GM19193 (cell line): ENCODE data around the gene ZG16B.

Source experiments
- POLR2A ChIP-seq: IDR thresholded peaks from 4 replicates; pipeline ENCODE4 v1.6.1; 2011; ENCODE audit not compliant: insufficient read depth, insufficient read length; ENCODE audit errors: extremely low read depth

ZG16B gene

GRCh38 chr16:2843526-2843925 lies 13.4 kb downstream of the ZG16B start:
- no peak for TF ChIP-seq POLR2A

GRCh38 chr16:2845116-2845515 lies 15.0 kb downstream of the ZG16B start:
- no peak for TF ChIP-seq POLR2A

DNA sequence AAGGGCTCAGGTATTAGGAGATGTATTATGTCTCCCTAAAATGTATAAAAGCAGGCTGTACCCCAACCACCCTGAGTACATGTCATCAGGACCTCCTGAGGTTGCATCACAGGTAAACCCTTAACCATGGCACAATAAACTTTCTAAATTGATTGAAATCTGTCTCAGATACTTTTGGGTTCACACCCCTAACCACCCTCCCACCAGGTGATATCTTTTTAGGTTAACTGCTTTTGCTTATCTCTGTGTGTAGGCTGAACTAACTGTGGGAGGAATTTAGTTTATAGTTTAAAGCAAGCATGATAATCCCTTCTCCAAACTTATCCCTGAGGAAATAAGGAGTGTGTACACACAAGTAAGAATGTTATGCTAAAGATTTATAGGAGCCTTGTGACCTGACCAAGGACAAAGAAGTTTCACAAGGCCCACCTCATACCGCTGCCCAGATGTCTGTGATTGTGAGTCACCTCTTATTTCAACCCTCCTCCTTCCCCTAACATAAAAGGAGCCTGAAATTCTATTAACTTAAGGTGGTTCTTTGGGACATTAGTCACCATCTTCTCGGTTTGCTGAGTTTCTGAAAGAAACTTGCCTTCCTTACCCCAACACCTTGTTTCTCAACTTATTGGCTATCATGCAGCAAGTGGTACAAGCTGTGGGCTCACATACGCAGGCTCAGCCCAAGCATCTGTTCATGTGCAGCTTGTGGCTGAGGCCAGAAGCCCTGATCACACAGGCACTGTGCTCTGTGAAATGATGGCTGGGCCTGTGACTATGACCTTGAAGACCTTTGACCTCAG lies 16.6 kb downstream of the ZG16B start:
- TF ChIP-seq POLR2A: no peak

GRCh38 chr16:2848933-2849725 lies 19.0 kb downstream of the ZG16B start:
- TF ChIP-seq POLR2A: no peak

- no peak for TF ChIP-seq POLR2A
Observed at GRCh38 chr16:2852003-2852730, 22.1 kb downstream of the ZG16B start.

DNA sequence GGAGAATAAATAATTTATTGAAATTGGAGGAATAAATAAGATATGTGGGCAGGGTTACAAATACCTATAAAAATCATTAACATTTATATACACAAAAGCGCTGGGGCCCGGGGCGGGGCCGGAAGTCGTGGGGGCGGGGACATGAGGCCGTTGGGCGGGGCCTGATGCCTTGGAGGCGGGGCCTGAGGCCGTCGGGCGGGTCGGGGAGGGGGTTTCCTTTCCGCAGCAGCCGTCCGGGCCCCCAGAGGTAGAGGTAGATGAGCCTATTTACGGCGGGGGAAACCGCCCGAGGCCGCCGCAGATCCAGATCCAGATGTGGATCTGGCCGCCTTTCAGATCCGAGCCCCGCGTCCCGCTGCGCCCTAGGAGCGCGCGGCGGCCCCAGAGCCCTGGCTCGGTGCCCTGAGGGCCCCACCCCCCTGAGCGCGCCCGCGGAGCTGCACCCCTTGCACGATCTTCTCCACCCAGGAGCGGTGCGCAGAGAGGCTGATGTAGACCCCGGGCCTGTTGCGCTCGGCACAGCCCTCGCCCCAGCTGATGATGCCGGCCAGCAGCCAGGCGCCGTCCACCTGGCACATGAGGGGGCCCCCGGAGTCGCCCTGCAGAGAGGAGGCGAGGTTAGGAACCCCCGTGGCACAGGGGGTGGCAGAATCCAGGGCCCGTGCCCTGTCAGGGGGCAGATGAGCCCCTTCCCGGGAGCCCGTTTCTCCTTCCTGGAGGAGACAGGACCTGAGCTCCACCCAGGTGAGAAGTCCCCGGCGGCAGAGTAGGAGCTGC lies 22.8 kb downstream of the ZG16B start:
- TF ChIP-seq POLR2A: no peak

DNA sequence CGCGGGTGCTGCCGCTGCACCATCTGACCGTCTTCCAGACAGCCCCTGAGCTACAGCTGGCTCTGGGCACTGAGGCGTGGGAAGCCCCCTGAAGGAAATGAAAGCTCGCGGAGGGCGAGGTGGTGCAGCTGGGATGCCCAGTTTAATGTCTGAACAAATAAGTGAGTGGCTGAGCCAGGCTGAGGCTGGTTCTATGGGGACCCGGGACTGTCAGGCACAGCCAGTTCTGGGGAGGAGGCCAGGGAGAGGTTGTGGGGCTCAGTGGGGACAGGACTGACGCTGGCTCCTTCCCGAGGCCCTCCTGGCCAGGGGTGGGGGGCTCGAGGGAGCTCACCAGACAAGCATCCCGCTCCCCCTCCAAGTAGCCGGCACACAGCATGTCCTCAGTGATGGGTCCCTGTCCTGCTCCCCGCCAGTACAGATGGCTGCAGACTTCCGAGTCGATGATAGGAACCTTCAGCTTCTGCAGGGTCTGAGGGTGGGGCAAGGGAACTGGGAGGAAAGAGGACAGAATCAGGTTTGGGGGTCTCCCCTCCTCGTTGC lies 23.5 kb downstream of the ZG16B start:
- TF ChIP-seq POLR2A: no peak

DNA sequence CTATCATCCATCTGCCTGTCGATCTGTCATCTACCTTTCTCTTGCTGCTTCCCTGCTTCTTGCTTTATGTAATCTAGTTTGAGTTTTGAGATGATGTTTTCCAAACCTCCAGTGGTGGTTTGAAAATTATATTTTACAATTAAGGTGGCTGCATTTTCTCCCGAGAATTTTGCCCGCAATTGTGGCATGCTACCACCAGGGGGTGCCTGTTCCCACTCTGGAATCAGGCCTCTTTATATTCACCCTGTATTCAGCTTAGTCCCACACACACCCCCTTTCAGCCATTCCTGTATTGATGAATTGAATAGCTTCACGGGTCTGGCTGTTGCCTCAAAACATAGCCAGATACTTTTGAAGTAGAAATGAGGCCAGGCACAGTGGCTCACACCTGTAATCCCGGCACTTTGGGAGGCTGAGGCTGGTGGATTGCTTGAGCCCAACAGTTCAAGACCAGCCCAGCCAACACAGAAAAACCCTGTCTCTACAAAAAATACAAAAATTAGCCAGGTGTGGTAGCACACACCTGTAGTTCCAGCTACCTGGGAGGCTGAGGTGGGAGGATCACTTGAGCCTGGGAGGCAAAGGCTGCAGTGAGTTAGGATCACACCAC lies 24.7 kb downstream of the ZG16B start:
- TF ChIP-seq POLR2A: no peak

DNA sequence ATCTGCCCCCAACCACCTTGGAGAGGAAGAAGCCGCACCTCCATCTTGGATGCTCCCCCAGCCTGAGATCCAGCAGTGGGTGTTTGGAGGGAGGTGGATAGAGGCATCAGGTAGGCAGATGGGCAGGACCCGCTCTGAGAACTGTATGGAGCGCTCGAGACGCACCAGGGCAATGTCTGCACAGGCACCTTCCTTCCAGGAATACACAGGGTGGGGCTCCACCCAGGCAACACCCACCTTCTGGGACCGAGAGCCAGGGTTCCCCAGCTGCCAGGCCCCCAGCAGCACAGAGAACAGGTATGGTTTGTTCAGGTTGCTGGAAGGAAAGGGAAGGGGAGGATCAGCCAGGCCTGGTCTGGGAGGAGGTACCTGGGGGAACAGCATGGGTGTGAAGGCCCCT lies 25.4 kb downstream of the ZG16B start:
- no peak for TF ChIP-seq POLR2A

- TF ChIP-seq POLR2A: no peak
Observed at GRCh38 chr16:2856061-2856670, 26.1 kb downstream of the ZG16B start.

DNA sequence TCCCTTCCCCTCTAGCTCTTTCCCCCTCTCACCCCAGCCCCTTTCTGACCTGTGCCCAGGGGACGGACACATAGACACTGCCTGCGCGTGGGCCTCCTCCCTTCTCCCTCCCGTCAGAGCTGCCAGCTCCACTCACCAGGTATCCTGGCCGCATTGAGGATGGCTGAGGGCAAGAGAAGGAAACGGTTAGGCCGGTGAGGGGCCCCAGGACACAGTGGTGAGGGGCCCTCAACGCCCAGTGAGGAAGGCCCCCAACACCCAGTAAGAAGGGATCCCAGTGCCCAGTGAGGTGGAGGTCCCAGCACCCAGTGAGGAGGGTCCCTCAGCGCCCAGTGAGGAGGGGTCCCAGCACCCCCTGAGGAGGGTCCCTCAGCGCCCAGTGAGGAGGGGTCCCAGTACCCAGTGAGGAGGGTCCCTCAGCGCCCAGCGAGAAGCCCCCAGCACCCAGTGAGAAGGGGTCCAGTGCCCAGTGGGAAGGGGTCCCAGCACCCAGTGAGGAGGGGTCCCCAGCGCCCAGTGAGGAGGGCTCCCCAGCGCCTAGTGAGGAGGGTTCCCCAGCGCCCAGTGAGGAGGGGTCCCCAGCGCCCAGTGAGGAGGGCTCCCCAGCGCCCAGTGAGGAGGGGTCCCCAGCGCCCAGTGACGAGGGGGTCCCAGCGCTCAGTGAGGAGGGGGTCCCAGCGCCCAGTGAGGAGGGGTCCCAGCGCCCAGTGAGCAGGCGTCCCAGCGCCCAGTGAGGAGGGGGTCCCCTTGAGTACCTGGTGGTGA lies 26.8 kb downstream of the ZG16B start:
- TF ChIP-seq POLR2A: no peak

DNA sequence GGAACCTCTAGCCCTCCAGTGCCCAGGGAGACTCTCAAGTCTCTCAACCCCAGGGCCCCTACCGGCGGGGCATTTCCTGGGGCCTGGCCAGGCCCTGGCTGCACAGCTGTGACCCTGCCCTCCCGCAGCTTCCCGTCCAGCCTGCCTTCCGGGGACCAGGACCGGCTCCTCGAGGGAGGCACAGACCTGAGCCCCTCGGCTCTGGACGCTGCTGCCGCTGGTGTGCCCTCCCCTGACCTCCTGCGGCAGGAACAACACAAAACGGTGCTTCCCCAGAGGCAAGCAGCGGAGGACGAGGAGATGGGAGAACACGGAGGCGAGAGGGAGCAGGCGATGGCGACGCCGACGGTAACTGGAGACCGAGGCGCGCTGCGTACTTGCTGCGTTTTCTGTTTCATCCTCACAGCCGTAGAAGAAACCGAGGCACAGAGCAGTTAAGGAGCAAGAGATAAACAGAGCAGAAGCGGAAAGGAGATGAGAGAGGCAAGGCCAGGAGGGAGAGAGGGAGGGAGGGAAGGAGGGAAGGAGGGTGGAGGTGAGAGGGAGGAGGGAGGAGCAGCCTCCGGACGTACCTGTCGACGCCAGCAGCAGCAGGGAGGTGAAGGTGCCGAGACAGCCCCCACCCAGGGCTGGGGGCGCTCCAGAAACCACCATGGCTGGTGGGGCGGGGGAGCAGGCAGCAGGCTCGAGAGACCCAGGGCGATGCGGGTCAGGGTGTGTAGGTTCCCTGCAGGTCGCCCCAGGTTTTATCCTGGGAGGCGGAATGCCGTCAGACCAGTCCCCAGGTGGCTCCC lies 27.5 kb downstream of the ZG16B start, which contains the start of gene PRSS22:
Gene PRSS22 (minus strand): TSS at position 720 of the 794 bp plus-strand sequence. CDS start 66 bp downstream, at position 654.
- no peak for TF ChIP-seq POLR2A
